ENCODE results near the gene HPD.
A peak's percentile ranks its signal among the peaks of the same experiment; 100 is the strongest.
"Not testable (repeated sequence)": the region's sequence is repeated elsewhere in the genome, so short reads cannot be mapped to it uniquely, and the experiment has no call there.

HPD gene

DNA sequence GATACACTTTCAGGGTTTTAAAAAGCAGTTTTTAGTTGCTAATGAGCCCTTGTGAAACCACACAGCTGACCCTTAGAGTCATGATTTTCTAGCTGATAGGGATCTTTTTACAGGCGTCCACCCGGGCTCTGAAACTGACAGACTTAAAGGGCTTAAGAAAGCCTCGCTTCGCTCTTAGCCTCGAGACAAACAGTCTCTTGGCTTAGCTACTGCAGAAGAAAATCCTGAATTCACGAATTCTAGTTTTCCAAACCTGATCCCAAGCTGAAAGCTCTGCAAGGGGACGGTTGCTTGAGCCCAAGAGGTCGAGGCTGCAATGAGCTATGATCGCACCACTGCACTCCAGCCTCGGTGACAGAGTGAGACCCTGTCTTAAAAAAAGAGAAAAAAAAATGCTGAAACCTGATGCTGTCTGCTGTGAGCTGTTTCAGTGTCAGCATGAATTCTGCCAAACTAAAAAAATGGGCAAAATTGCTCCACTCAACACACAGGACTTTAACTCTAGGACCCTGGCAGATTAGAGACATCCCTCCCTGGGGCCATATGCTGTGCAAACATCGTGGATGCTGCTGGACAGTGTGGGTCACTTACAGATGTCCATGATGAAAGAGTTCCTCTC lies 3.1 kb upstream of the HPD start:
- no peak for DNase-seq

DNA sequence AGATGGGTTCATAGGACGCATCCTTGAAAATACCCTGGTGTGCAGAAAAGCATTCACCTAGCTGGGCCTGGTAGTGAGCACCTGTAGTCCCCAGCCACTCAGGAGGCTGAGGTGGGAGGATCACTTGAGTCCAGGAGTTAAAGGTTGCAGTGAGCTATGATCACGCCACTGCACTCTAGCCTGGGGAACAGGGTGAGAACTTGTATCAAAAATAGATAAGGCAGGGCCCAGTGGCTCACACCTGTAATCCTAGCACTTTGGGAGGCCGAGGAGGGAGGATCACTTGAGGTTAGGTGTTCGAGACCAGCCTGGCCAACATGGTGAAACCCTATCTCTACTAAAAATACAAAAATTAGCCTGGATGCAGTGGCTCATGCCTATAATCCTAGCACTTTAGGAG lies 2.0 kb upstream of the HPD start:
- DNase-seq = not testable (repeated sequence)

DNA sequence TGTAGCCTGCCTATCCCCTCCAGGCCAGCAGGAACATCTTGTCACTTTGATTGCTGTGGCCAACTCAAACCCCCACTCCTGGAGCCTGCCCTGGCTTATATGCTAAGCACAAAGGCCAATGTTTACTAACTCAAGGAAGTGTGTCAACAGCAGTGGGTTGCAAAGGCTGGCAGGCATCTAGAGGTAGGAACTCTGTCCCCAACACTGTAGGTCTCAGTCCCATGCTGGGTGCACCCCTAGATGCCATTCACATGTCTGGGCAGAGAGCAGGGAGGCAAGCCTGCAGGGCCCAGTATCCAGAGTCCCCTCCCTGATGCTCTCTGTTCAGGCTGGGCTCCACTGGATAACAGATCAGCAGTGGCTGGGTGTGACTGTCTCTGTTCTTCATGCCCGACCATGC lies 1.6 kb upstream of the HPD start:
- no peak for DNase-seq

DNA sequence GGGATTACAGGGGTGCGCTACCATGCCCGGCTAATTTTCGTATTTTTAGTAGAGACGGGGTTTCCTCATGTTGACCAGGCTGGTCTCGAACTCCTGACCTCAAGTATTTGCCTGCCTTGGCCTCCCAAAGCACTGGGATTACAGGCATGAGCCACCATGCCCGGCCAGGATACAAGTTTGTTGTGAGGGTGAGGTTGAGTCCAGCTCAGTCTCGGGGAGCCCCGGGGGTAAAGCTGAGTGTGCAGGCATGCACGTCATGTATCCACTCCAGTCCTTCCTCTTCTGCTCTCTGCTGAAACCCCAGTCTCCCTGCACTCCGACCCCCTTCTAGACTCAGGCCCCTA lies 369 bp downstream of the HPD start:
- no peak for DNase-seq

DNA sequence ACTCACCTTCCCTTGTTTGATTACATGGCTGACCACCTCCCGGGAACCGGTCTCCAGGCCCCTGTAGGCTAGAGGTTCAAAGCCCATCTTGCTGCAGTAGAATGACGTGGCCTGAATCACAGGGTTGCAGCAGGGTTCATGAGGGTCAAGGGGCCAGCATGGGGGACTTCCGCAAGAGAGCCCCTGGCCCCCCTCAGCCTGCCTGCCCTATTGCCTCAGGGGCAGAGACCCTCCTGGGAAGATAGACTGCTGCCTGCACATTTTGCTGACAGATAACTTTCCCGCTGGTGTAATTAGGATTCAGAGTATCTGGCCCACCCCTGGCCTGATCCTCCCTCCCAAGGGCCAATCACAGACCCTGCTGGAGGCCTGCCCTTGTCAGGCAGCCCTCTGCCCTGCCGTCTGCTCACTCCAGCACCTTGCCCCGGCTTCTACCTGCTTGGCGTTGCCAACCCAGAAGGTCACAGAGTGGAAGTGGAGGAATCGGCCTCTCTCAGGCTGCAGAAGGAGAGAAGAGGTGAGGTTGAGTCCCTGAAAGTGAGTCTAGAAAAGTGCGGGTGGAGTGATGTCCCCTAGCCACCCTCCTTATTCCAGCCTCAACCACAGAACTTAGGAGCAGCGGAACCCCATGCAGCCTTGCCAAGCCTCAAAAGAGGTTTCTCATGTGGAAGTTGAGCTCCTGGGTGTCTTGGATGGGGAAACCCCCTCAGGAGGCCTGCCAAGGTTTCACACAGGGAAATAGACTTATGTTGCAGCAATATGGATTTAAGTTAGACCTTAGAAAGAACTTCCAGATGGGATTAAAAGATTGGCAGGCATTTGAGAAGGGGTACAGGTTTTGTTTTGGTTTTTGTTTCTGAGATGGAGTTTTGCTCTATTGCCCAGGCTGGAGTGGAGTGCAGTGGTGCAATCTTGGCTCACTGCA lies 1.1 kb downstream of the HPD start:
- no peak for DNase-seq

DNA sequence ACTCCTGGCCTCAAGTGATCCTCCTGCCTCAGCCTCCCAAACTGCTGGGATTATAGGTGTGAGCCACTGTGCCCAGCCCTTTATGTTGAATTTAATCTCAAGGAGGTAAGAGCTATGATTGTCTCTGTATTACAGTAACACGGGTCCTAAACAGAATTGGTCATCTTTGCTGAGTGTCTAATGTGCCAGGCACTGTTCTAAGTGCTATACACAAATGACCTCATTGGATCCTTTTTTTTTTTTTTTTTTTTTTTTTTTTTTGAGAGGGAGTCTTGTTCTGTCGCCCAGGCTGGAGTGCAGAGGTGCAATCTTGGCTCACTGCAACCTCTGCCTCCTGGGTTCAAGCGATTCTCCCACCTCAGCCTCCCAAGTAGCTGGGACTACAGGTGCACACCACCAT lies 6.3 kb downstream of the HPD start:
- DNase-seq = not testable (repeated sequence)

DNA sequence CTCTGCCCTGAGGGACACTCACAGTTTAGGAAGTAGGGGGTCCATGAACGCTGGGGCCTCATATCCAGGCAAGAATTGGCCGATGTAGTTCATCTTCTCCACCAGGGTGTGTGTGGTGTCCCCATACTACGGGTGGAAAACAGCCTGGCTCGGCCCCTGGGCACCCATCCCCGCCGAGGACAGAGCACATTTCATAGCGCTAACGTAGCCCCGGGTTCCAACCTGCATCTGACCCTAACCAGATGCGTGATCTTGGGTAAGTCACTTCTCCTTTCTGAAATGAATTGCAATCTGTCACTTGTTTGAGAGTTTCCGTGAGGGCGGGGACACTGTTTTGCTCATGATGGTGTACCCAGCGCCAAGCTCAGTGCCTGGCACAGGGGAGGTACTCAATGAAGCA lies 9.0 kb downstream of the HPD start:
- no peak for DNase-seq

DNA sequence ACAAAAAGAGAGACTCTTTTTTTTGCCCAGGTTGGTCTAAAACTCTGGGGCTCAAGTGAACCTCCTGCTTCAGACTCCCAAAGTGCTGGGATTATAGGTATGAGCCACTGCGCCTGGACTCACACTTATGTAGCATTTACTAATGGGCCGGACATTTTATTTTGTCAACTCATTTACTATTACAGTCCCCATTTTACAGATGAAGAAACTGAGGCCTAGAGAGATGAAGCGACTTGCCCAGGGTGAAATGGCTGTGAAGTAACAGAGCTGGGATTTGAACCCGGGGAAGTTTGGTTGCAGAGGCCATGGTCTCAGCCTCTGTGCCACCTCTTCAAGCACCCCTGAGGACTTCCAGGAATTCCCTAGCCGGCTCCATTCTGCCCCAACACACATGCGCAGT lies 9.4 kb downstream of the HPD start:
- no peak for DNase-seq

DNA sequence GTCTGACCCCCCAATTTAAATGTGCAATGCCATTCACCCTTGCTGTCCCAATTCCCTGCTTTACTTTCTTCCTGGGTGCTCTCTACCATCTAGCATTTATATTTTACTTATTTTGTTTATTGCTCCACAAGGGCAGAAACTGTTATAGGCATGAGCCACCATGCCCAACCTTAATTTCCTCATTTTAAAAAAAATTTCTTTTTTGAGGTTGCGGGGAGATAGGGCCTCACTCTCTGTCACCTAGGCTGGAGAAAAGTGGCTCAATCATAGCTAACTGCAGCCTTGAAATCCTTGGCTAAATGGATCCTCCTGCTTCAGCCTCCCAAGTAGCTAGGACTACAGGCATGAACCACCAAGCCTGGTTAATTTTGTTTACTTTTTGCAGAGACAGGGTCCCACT lies 13.0 kb downstream of the HPD start:
- no peak for DNase-seq

DNA sequence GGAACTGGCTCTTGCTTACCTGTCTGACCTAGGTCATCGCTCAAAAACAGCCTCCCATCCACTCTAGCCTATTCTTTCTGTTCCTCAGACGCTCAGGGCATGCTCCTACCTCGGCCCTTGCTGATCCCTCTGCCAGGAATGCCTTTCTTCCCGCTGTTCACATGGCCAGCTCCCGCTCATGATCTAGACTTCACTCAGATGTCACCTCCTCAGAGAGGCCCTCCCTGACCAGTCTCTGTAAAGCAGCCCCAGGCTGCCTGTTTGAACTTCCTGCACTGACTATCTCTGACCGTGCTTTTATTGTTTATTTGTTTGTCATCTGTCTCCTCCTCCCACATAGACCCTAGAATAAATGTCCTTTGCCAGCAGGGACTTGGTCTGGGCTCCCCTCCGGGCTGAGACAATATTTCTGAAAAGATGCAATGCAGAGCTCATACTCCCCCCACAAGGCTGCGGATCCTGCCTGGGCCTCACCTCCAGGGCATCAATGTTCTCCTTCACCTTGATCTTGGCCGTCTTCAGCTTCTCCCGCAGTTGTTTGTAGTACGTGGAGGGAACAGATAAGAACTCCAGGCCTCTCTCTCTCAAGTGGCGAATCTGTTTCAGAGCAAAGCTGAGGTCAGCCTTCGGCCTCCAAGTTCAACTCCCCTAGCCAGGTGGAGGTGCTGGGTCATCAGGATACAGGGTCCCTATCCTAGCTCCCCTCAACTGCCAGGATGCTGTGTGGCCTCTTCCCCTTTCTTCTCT lies 15.2 kb downstream of the HPD start:
- DNase-seq = no peak

DNA sequence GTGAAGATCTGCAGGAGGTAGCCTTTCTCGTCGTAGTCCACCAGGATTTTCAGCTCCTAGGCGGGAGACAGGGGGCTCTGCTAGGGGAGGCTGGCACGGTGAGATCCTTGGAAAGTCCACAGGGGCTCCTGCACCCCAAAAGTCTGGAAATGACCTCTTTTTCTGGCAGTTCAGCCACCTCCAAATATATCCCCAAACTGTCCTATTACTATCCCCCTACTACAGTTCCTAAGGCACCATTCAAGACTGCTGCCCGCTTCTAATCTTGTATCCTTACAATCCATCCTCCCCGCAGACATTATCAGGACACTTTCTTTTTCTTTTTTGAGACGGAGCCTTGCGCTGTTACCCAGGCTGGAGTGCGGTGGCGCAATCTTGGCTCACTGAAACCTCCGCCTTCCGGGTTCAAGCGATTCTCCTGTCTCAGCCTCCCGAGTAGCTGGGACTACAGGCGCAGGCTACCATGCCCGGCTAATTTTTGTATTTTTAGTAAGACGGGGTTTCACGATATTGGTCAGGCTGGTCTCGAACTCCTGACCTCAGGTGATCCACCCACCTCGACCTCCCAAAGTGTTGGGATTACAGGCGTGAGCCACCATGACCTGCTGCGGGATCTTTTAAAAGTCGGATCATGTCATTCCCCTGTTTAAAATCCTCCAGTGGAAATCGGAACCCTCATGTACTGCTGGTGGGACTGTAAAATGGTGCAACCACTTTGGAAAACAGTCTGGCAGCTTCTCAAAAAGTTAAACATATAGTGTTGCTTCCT lies 18.5 kb downstream of the HPD start:
- DNase-seq = no peak

DNA sequence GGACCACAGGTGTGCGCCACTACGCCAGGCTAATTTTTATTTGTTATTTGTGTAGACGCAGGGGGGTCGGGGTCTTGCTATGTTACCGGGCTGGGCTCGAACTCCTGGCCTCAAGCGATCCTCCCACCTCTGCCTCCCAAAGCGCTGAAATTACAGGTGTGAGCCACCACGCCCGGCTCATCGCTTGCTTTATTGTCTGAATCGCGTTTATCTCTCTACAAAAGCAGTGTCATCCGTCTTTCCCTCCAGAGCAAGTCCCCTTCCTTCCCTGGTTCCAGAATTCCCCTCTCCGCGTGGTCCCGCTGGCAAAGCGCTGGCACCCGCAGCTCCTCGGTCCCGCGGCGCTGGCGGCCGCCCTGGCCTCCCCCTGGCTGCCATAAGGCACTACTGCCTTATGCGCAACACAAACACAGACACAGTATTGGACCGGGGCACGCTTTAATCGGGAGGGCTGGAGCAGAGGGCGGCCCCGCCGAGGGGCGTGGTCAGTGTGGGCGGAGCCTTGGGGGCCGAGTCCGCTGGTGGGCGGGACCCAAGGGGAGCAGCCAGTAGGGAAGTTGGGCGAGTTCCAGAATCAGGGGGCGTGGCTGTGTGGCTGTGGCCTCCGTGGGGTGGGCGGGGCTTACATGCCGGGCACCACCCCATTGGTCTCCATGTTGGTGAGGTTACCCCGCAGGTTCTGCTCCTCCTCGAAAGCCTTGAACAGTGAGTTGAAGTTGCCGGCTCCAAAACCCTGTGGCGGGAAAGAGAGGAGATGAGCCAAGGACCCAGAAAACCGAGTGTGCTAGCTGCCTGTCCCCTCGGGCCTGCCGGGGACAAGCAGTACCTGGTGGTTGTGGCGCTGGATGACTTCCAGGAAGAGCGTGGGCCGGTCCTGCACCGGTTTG lies 19.3 kb downstream of the HPD start:
- peak; percentile 95 to 97 for DNase-seq

DNA sequence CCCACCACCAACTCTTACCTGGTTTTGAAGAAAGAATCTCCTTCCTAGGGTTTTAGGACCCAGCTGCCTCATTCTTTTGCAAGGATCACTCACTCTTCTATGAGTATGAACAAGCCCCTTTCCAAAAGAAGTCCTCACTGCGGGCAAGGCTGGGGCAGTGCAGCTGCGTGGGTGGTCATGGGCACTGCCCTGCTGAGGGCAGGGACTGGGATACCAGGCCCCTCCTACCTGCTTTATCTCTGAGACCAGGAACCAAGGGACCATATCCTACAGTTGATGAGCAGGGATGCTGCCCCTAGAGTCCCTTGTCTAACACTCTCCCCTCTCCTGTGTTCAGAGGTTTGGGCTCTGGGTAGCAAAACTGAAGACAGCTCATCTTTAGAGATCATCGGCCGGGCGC lies 20.5 kb downstream of the HPD start:
- DNase-seq = no peak

DNA sequence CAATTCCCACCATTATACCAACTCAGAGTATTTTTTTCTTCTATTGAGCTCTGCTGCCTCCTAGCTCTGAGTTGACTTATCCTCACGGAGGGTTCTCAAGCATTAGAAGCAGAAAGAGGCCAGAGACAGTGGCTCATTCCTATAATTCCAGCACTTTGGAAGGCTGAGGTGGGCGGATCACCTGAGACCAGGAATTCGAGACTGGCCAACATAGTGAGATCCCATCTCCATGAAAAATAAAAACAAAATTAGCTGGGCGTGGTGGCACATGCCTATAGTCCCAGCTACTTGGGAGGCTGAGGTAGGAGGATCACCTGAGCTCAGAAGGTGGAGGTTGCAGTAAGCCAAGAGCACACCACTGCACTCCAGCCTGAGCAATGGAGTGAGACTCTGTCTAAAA lies 21.0 kb downstream of the HPD start:
- no peak for DNase-seq

DNA sequence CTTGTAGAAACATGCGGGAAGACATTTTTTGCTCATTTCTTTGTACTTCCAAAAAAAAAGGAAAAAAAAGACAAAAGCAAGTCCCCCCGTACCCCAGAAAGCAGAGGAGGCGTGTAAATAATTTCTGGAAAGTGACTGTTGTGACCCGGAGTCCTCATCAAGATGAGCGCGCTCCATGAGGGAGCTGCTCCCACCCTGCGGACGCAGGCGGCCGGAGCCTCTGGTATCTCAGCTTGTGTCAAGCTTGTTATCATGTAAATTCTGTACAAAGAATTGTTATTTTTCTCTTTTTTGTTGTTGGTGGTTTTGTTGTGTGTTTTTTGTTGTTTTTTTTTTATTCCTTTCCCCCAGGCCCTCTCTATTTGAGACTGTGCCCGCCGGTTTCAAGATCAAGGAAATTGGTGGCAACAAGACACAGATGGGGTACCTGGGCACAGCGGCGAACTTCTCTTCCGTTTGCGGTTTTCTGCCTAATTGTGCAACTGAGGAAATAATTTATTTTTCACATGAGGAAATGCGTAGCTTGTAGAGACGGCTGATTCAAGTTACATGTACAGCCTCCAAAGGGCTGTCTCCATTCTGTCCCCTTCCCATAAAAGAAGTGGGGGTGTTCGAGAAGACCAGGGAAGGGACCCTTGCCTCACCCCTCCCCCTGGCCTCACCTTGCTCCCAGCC lies 27.0 kb downstream of the HPD start:
- DNase-seq = no peak

DNA sequence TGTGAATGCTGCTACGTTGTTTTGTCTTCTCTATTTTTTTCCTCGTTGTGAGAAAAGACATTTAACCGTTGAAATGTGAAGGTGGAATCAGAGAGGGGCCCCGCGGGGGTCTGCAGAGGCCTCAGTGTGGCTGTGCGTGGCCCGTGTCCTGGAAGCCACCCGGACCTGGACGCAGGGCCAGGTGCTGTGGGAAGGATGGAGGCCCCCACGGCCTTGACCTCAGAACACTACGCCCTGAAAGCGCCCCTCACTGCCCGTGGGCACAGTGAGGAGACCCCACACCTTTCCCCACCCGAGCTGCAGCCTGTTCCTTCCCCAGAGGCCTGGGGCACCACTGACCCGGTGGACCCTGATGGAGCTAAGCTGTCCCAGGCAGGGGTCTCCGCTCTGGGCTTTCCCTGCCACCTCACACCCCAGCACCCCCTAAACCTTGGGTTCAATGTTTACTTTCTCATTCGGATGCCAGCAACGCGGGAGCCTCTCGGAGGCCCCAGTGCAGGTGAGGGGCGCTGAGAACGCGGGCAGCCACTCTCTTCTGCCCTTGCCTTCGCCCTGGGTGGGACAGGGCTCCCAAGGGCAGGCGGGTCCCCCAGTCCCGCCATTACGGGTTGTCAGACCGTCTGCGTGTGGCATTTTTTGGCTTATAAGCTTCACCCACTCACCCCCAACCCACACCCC lies 27.9 kb downstream of the HPD start:
- no peak for DNase-seq

DNA sequence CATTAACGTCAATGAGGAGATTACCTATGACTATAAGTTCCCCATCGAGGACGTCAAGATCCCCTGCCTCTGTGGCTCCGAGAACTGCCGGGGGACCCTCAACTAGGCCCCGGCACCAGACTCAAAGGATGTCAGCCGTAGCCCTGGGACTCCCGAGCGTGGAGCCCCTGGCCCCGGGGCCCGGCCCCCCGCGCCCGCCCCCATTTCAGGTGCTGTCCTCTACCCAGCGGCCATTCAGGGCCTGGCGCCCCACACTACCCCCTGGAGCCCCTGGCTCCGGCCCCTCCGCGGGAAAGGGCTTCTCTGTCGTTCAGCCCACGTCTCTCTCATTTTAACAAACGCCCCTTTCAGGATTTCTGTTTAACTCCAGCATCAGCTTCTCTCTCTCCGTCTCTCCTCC lies 28.5 kb downstream of the HPD start:
- DNase-seq = no peak

DNA sequence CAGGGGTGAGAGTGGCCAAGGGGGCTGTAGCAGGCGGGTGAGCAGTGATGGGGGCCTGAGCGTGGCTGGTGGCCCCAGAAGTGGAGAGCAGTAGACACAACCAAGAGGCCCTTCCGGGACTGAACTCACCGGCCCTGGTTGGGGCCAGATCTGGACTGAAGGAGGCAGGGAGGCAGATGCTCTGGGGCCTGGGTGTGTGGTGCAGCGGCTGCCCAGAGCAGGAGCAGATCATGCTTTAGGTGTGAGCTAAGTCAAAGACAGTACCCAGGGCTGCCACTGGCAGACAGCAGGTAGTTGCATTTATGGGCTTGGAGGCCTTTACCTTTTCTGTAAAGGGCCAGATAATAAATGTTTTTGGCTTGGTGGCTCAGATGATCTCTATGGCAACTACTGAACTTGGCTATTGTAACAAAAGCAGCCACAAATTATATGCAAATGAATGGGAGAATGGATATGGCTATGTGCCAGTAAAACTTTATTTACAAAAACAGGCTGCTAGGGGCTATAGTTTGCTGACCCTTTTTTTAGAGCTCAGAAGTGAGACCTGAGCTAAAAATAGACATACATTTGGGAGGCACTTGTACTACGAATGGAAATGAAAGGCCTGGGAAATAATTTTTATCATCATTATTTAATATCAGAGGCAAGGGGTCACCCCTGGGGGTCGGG lies 29.3 kb downstream of the HPD start:
- peak; percentile 34 to 65 for DNase-seq

DNA sequence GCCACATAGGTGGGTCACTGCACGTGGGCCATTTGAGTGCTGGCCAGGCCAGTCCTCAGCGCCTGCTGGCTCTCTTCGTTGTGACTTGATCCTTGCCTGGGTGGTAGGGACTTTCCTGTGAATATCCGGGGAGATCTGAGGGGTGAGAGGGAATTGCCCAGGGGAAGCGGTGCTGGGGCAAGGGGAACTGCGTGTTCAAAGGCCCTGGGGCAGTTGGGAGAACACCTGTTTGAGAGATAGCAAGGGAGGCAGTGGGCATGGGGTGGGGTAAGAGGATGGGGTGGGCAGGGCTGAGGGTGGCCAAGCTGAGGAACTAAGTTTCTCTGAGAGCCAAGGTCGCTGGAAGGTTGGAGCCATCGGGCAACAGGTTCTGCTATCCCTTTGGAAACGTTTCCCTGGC lies 29.8 kb downstream of the HPD start:
- DNase-seq = no peak

DNA sequence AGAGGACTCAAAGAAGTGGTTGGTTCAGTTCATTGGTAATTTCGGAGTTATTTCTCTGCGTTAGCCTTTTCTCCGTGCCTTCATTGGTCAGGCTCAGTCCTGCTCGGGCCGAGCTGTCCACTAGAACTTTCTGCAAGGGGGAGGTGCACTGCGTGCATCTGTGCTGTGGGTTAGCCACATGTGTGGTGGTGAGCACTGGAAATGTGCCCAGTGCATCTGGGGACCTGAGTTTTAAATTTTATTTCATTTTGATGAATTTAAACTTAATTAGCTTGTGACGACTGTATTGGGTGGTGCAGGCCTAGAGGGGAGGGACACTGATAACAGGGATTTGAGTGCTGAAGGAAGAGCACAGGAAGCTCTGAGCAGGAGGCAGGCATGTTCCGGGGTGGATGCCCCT lies 30.4 kb downstream of the HPD start:
- no peak for DNase-seq
